Neural crest cell (in vitro differentiated cells): ENCODE measurements around the gene ACTRT2. TPM values are rescaled to one million over a fixed set of nuclear protein-coding genes. Genes with fewer than 3 reads are reported as not detected.

Experiments
- DNase-seq: peaks from one replicate; pipeline ENCODE4 v3.0.0; 2021; ENCODE audit warnings: low read depth, mixed read lengths, low spot score
- H3K27ac Mint-ChIP-seq: one replicate; pipeline ENCODE4 v1.8.0; 2021; ENCODE audit warnings: mild to moderate bottlenecking, mixed read lengths; ENCODE audit not compliant: unreplicated experiment
- H3K27me3 Mint-ChIP-seq: 2 replicates; pipeline ENCODE4 v1.8.0; 2021; ENCODE audit warnings: low read depth, mild to moderate bottlenecking, mixed read lengths
- H3K36me3 Mint-ChIP-seq: 2 replicates; pipeline ENCODE4 v1.8.0; 2021; ENCODE audit warnings: low read depth, mild to moderate bottlenecking, mixed read lengths
- H3K4me1 Mint-ChIP-seq: 2 replicates; pipeline ENCODE4 v1.8.0; 2021; ENCODE audit warnings: mixed read lengths
- H3K4me3 Mint-ChIP-seq: one replicate; pipeline ENCODE4 v1.8.0; 2021; ENCODE audit warnings: mild to moderate bottlenecking, mixed read lengths
- H3K9me3 Mint-ChIP-seq: 2 replicates; pipeline ENCODE4 v1.8.0; 2021; ENCODE audit warnings: mixed read lengths
- CTCF ChIP-seq: fragments of 200-600 bp; sonication (generic); conservative IDR thresholded peaks from 2 replicates; pipeline ENCODE4 v1.5.0; 2021; ENCODE audit warnings: antibody characterized with exemption, mild to moderate bottlenecking
- total RNA-seq: library from RNA; stranded (reverse); gene quantifications from 2 replicates; pipeline ENCODE4 v1.2.1, GENCODE V29; 2021

ACTRT2 gene
- total RNA-seq, 1 donor from 2014 or later, result not detected

- H3K9me3 Mint-ChIP-seq, result no peaks in the 10 kb centered on the region
Measured at GRCh38 chr1:2979191-2980072, 41.8 kb upstream of the ACTRT2 start.

GRCh38 chr1:2980073-2980791 is 41.0 kb upstream of the ACTRT2 start:
- peaks cover 3% of the 10 kb centered on the region for H3K36me3 Mint-ChIP-seq
- no peak overlapping the region for H3K4me3 Mint-ChIP-seq
- no peak overlapping the region for H3K27ac Mint-ChIP-seq
- H3K27me3 Mint-ChIP-seq, result no peaks in the 10 kb centered on the region
- no peak for DNase-seq
- no peak for TF ChIP-seq CTCF
- no peaks in the 10 kb centered on the region for H3K4me1 Mint-ChIP-seq
- no peaks in the 10 kb centered on the region for H3K9me3 Mint-ChIP-seq

More at GRCh38 chr1:2979191-2980072, 41.8 kb upstream of the ACTRT2 start:
- no peak for DNase-seq
- H3K36me3 Mint-ChIP-seq, result peaks cover 3% of the 10 kb centered on the region
- no peak overlapping the region for H3K4me3 Mint-ChIP-seq
- H3K27ac Mint-ChIP-seq, result no peak overlapping the region
- H3K27me3 Mint-ChIP-seq, result no peaks in the 10 kb centered on the region
- TF ChIP-seq CTCF, result no peak
- H3K4me1 Mint-ChIP-seq, result no peaks in the 10 kb centered on the region

GRCh38 chr1:2980849-2981248 is 40.4 kb upstream of the ACTRT2 start:
- TF ChIP-seq CTCF, result no peak
- Mint-ChIP-seq H3K4me1 (no peaks in the 10 kb centered on the region), H3K9me3 (peaks cover 3% of the 10 kb centered on the region), H3K4me3 (no peak overlapping the region), H3K36me3 (peaks cover 7% of the 10 kb centered on the region), H3K27ac (no peak overlapping the region), H3K27me3 (no peaks in the 10 kb centered on the region)
- no peak for DNase-seq

GRCh38 chr1:2981388-2981787 is 39.9 kb upstream of the ACTRT2 start:
- H3K27ac Mint-ChIP-seq, result no peak overlapping the region
- no peak overlapping the region for H3K4me3 Mint-ChIP-seq
- no peak for DNase-seq
- peaks cover 11% of the 10 kb centered on the region for H3K36me3 Mint-ChIP-seq
- H3K4me1 Mint-ChIP-seq, result no peaks in the 10 kb centered on the region
- peaks cover 9% of the 10 kb centered on the region for H3K9me3 Mint-ChIP-seq
- no peaks in the 10 kb centered on the region for H3K27me3 Mint-ChIP-seq
- TF ChIP-seq CTCF, result no peak

GRCh38 chr1:2981981-2982614 is 39.2 kb upstream of the ACTRT2 start:
- no peak for DNase-seq
- H3K9me3 Mint-ChIP-seq, result peaks cover 10% of the 10 kb centered on the region

More at GRCh38 chr1:2981981-2982614, 39.2 kb upstream of the ACTRT2 start:
- no peak for TF ChIP-seq CTCF
- Mint-ChIP-seq H3K36me3 (peaks cover 11% of the 10 kb centered on the region), H3K27ac (no peak overlapping the region), H3K4me1 (no peaks in the 10 kb centered on the region), H3K4me3 (no peak overlapping the region), H3K27me3 (no peaks in the 10 kb centered on the region)
